ENCODE data around the gene ZNF439.

- TF ChIP-seq CTCF (IDR thresholded peaks at IDR 0.05 in 4 of 5, conservative IDR thresholded peaks at IDR 0.05 in 1 of 5) (no peak), POLR2A (IDR thresholded peaks at IDR 0.05) (no peak)
These were observed 32.1 kb downstream of the ZNF439 start for GRCh38 chr19:11880598-11880997.
